SK-N-SH (cell line): Measurements from ENCODE around the gene EPHX1.

Source experiments
- CHD2 ChIP-seq: fragments of 150-350 bp; IDR thresholded peaks from 2 replicates; pipeline ENCODE4 v1.6.1; 2018; ENCODE audit warnings: low read length; ENCODE audit not compliant: partially characterized antibody
- FOXM1 ChIP-seq: IDR thresholded peaks from 2 replicates; pipeline ENCODE4 v1.4.0; 2012; ENCODE audit warnings: low read depth, mild to moderate bottlenecking
- POLR2AphosphoS5 ChIP-seq: IDR thresholded peaks from 2 replicates; pipeline ENCODE4 v1.6.1; 2012; ENCODE audit warnings: low read depth, low read length
- RAD21 ChIP-seq: IDR thresholded peaks from 2 replicates; pipeline ENCODE4 v1.6.1; 2012; ENCODE audit warnings: mild to moderate bottlenecking, low read length
- RCOR1 ChIP-seq: fragments of 150-350 bp; IDR thresholded peaks from 2 replicates; pipeline ENCODE4 v1.6.1; 2017; ENCODE audit warnings: antibody characterized with exemption, low read length
- SMC3 ChIP-seq: IDR thresholded peaks from 2 replicates; pipeline ENCODE4 v1.6.1; 2012; ENCODE audit warnings: low read depth, low read length, improper control_type of control experiment
- YY1 ChIP-seq: IDR thresholded peaks from 2 replicates; pipeline ENCODE4 v1.4.0; 2012; ENCODE audit warnings: low read depth, mild to moderate bottlenecking
- TF ChIP-seq, protein P1 (sequence below): fragments of 200-600 bp; sonication (generic); IDR thresholded peaks from 2 replicates; pipeline ENCODE4 v1.6.1; 2017; ENCODE audit warnings: antibody characterized with exemption, mild to moderate bottlenecking, moderate library complexity
- TF ChIP-seq, protein P2 (sequence below): IDR thresholded peaks from 2 replicates; pipeline ENCODE4 v1.6.1; 2012; ENCODE audit warnings: mild to moderate bottlenecking, low read depth, low read length, moderate library complexity
- TF ChIP-seq, protein P3 (sequence below): IDR thresholded peaks from 2 replicates; pipeline ENCODE4 v1.4.0; 2012; ENCODE audit warnings: low read depth, borderline replicate concordance

DNA sequence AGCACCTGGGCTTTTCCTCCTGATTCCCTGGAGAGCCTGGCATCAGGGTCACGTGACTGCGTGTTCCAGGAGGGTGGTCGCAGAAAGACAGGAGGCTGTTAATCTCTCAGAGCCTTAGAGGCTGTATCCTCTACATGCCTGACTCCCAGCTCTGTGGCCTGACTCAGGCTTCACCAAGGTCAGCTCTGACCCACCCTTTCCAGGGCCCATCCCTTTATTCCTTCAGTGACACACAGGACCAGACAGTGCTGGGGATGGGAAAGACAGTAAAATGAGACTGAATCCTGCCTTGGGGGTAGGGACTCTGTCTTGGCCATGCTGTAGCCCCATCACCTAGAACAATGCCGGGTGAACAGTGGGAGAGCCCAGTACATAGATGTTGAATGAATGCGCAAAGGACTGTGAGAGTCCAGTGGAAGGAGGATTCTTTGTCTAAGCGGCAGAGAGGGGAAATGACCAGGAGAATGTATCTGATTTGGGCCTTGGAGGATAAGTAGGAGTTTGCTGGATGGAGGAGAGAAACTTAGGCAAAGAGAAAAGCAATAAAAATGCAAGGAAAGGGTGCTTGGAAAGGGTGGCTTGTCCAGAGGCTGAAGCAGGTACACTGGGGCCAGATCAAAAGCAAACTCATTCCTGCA, 33.0 kb downstream of the EPHX1 start:
- no peak for TF ChIP-seq RCOR1
- TF ChIP-seq SMC3: no peak
- TF ChIP-seq, protein P1, sequence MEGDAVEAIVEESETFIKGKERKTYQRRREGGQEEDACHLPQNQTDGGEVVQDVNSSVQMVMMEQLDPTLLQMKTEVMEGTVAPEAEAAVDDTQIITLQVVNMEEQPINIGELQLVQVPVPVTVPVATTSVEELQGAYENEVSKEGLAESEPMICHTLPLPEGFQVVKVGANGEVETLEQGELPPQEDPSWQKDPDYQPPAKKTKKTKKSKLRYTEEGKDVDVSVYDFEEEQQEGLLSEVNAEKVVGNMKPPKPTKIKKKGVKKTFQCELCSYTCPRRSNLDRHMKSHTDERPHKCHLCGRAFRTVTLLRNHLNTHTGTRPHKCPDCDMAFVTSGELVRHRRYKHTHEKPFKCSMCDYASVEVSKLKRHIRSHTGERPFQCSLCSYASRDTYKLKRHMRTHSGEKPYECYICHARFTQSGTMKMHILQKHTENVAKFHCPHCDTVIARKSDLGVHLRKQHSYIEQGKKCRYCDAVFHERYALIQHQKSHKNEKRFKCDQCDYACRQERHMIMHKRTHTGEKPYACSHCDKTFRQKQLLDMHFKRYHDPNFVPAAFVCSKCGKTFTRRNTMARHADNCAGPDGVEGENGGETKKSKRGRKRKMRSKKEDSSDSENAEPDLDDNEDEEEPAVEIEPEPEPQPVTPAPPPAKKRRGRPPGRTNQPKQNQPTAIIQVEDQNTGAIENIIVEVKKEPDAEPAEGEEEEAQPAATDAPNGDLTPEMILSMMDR: no peak
- TF ChIP-seq FOXM1: no peak
- TF ChIP-seq RAD21: no peak
- no peak for TF ChIP-seq POLR2AphosphoS5
- TF ChIP-seq, protein P2, sequence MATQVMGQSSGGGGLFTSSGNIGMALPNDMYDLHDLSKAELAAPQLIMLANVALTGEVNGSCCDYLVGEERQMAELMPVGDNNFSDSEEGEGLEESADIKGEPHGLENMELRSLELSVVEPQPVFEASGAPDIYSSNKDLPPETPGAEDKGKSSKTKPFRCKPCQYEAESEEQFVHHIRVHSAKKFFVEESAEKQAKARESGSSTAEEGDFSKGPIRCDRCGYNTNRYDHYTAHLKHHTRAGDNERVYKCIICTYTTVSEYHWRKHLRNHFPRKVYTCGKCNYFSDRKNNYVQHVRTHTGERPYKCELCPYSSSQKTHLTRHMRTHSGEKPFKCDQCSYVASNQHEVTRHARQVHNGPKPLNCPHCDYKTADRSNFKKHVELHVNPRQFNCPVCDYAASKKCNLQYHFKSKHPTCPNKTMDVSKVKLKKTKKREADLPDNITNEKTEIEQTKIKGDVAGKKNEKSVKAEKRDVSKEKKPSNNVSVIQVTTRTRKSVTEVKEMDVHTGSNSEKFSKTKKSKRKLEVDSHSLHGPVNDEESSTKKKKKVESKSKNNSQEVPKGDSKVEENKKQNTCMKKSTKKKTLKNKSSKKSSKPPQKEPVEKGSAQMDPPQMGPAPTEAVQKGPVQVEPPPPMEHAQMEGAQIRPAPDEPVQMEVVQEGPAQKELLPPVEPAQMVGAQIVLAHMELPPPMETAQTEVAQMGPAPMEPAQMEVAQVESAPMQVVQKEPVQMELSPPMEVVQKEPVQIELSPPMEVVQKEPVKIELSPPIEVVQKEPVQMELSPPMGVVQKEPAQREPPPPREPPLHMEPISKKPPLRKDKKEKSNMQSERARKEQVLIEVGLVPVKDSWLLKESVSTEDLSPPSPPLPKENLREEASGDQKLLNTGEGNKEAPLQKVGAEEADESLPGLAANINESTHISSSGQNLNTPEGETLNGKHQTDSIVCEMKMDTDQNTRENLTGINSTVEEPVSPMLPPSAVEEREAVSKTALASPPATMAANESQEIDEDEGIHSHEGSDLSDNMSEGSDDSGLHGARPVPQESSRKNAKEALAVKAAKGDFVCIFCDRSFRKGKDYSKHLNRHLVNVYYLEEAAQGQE: no peak
- no peak for TF ChIP-seq YY1
- TF ChIP-seq, protein P3, sequence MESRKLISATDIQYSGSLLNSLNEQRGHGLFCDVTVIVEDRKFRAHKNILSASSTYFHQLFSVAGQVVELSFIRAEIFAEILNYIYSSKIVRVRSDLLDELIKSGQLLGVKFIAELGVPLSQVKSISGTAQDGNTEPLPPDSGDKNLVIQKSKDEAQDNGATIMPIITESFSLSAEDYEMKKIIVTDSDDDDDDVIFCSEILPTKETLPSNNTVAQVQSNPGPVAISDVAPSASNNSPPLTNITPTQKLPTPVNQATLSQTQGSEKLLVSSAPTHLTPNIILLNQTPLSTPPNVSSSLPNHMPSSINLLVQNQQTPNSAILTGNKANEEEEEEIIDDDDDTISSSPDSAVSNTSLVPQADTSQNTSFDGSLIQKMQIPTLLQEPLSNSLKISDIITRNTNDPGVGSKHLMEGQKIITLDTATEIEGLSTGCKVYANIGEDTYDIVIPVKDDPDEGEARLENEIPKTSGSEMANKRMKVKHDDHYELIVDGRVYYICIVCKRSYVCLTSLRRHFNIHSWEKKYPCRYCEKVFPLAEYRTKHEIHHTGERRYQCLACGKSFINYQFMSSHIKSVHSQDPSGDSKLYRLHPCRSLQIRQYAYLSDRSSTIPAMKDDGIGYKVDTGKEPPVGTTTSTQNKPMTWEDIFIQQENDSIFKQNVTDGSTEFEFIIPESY: no peak
- TF ChIP-seq CHD2: no peak
